HCT116 (cell line): ENCODE results near the gene AKT1. TPM values are rescaled to one million over a fixed set of nuclear protein-coding genes. Genes with fewer than 3 reads are reported as not detected.

Experiments used
- ATAC-seq: fragments of 200-7000 bp; cut with Tn5 transposase; 2 replicates; pipeline ENCODE4 v1.9.1; 2020; ENCODE audit warnings: mild to moderate bottlenecking, moderate library complexity
- BruUV-seq: library from RNA; stranded (reverse); fragments of 400-500 nt; replicated peaks from 2 replicates; lab custom pipeline; 2021; lab: Mats Ljungman, UMichigan
- CTCF ChIA-PET: fragments of 300-600 bp; sonication (Branson Sonifier 250); formaldehyde crosslinking; loops from one replicate; lab custom pipeline; 2021; ENCODE audit warnings: antibody characterized with exemption; lab: Charles Lee
- POLR2A ChIA-PET: fragments of 300-600, 350-600 bp; sonication (Branson Sonifier 250); formaldehyde crosslinking; loops from one replicate; lab custom pipeline; 2021; ENCODE audit warnings: antibody characterized with exemption; lab: Charles Lee
- RAD21 ChIA-PET, 2 experiments: fragments of 300-600 bp; sonication (Branson Sonifier 250); formaldehyde crosslinking; loops; one replicate each; lab custom pipeline; 2023; ENCODE audit warnings: low total read pairs in 2 of 2; ENCODE audit not compliant: uncharacterized antibody in 2 of 2, unreplicated experiment in 2 of 2, low non-redundant PET in 1 of 2; lab: Charles Lee
- DNase-seq: peaks from one replicate; pipeline ENCODE4 v3.0.0-alpha.2; 2010; ENCODE audit warnings: low read depth, low spot score
- H2AFZ ChIP-seq: fragments of 200-600 bp; shearing (Covaris generic), sonication (generic); 2 replicates; pipeline ENCODE4 v1.6.1; 2017; ENCODE audit warnings: low read depth, mixed run types, mixed read lengths, antibody characterized with exemption, low read length; ENCODE audit not compliant: poor library complexity, severe bottlenecking
- H3K27ac ChIP-seq: 2 replicates; pipeline ENCODE4 v1.5.1; 2012; ENCODE audit warnings: low read depth, low read length
- H3K27me3 ChIP-seq: fragments of 200-600 bp; sonication (generic); 2 replicates; pipeline ENCODE4 v1.6.1; 2016; ENCODE audit warnings: mixed run types, low read length, mixed read lengths; ENCODE audit not compliant: insufficient read depth
- H3K36me3 ChIP-seq, 2 experiments: fragments of 200-500 bp in 1 of 2; fragments of 200-600 bp in 1 of 2; sonication (Bioruptor generic) in 1 of 2; sonication (generic) in 1 of 2; 2 replicates each; pipeline versions ENCODE4 v1.5.1 to v1.6.1; 2014 to 2016; ENCODE audit warnings: low read length in 2 of 2, inconsistent platforms in 1 of 2, mixed read lengths in 1 of 2, mixed run types in 1 of 2; ENCODE audit not compliant: insufficient read depth in 2 of 2, control insufficient read depth in 1 of 2
- H3K4me1 ChIP-seq, 2 experiments: fragments of 200-600 bp in 1 of 2; sonication (generic) in 1 of 2; 2 replicates each; pipeline versions ENCODE4 v1.5.1 to v1.6.1; 2012 to 2017; ENCODE audit warnings: low read length in 2 of 2, inconsistent platforms in 1 of 2, mild to moderate bottlenecking in 1 of 2, mixed read lengths in 1 of 2, mixed run types in 1 of 2, moderate library complexity in 1 of 2; ENCODE audit not compliant: insufficient read depth in 2 of 2, control insufficient read depth in 1 of 2
- H3K4me2 ChIP-seq: fragments of 200-600 bp; sonication (generic); 2 replicates; pipeline ENCODE4 v1.6.1; 2017; ENCODE audit warnings: mixed run types, low read length, mixed read lengths
- H3K4me3 ChIP-seq, 2 experiments: fragments of 200-600 bp in 1 of 2; sonication (generic) in 1 of 2; replicated peaks in 1 of 2; 2 replicates each; pipeline ENCODE4 v1.5.1; 2011 to 2016; ENCODE audit warnings: low read length in 2 of 2, control low read depth in 1 of 2, low read depth in 1 of 2, mild to moderate bottlenecking in 1 of 2, mixed read lengths in 1 of 2, mixed run types in 1 of 2
- H3K79me2 ChIP-seq: fragments of 200-600 bp; sonication (generic); 2 replicates; pipeline ENCODE4 v1.6.1; 2017; ENCODE audit warnings: mild to moderate bottlenecking, mixed run types, low read length, moderate library complexity, mixed read lengths; ENCODE audit not compliant: insufficient read depth
- H3K9ac ChIP-seq: fragments of 200-600 bp; sonication (generic); 2 replicates; pipeline ENCODE4 v1.6.1; 2016; ENCODE audit warnings: low read length, mixed read lengths
- H3K9me2 ChIP-seq: fragments of 200-600 bp; sonication (generic), shearing (Covaris generic); 2 replicates; pipeline ENCODE4 v1.6.1; 2017; ENCODE audit warnings: mixed run types, mild to moderate bottlenecking, moderate library complexity; ENCODE audit not compliant: insufficient read depth
- H3K9me3 ChIP-seq, 2 experiments: fragments of 200-500 bp in 1 of 2; fragments of 200-600 bp in 1 of 2; sonication (Bioruptor generic) in 1 of 2; sonication (generic) in 1 of 2; 2 replicates each; pipeline ENCODE4 v1.6.1; 2014 to 2017; ENCODE audit warnings: low read length in 2 of 2, mixed read lengths in 2 of 2, inconsistent platforms in 1 of 2, low read depth in 1 of 2, mild to moderate bottlenecking in 1 of 2, mixed run types in 1 of 2, moderate library complexity in 1 of 2; ENCODE audit not compliant: control insufficient read depth in 1 of 2, insufficient read depth in 1 of 2
- H4K20me1 ChIP-seq: fragments of 200-600 bp; sonication (generic), shearing (Covaris generic); 2 replicates; pipeline ENCODE4 v1.6.1; 2017; ENCODE audit warnings: mixed run types, mild to moderate bottlenecking, moderate library complexity; ENCODE audit not compliant: insufficient read depth
- CEBPB ChIP-seq: IDR thresholded peaks from 2 replicates; pipeline ENCODE4 v1.6.1; 2012; ENCODE audit warnings: low read depth
- ELF1 ChIP-seq: IDR thresholded peaks from 2 replicates; pipeline ENCODE4 v1.6.1; 2012; ENCODE audit warnings: low read depth, borderline replicate concordance
- EZH2 ChIP-seq: fragments of 200-600 bp; sonication (generic); IDR thresholded peaks from 2 replicates; pipeline ENCODE4 v1.6.1; 2017; ENCODE audit warnings: antibody characterized with exemption, mixed run types
- SIN3A ChIP-seq: IDR thresholded peaks from 2 replicates; pipeline ENCODE4 v1.6.1; 2012; ENCODE audit warnings: low read depth
- SRF ChIP-seq: IDR thresholded peaks from 2 replicates; pipeline ENCODE4 v1.6.1; 2012; ENCODE audit warnings: low read depth
- ZNF274 ChIP-seq: fragments of 200-500 bp; sonication (Bioruptor generic); IDR thresholded peaks from 2 replicates; pipeline ENCODE4 v1.6.1; 2014; ENCODE audit warnings: mild to moderate bottlenecking, low read depth, low read length, inconsistent platforms
- intact Hi-C: fragments of 100-400 bp; cut with micrococcal nuclease; formaldehyde crosslinking; loops from 2 replicates; pipeline ENCODE4 v1.10.0; 2022
- total RNA-seq: library from RNA; stranded (reverse); gene quantifications from one replicate; pipeline ENCODE4 v1.2.1, GENCODE V29; 2021; ENCODE audit not compliant: unreplicated experiment

AKT1 gene
- total RNA-seq, 1 experiment from 2014 or later: 152 TPM

GRCh38 chr14:104766256-104766862 is 29.2 kb downstream of the AKT1 start:
- H3K36me3 ChIP-seq: peaks cover 0 to 11% of the 10 kb centered on the region in 2 experiments; a peak in 3 of 4 replicates
- no peaks in the 10 kb centered on the region for H3K79me2 ChIP-seq
- peaks cover 3 to 9% of the 10 kb centered on the region in 2 experiments; a peak in 3 of 4 replicates for H3K4me1 ChIP-seq
- H3K9me3 ChIP-seq: peaks cover 0 to 4% of the 10 kb centered on the region in 2 experiments; a peak in 2 of 4 replicates
- DNase-seq (no peak), ATAC-seq (no peak)
- no peak overlapping the region for H3K4me3 ChIP-seq
- H4K20me1 ChIP-seq: no peaks in the 10 kb centered on the region
- POLR2A ChIA-PET: interaction anchor here (1.1 kb wide), 1 partner anchor 13 kb away, joined by 3 read pairs; the partner anchor contains the start of gene SIVA1
- H3K4me2 ChIP-seq: no peak overlapping the region
- no peaks in the 10 kb centered on the region for H3K27me3 ChIP-seq
- H3K27ac ChIP-seq: no peak overlapping the region
- RAD21 ChIA-PET: interaction anchor here in 1 of 2 experiments (0.6 kb wide), 1 partner anchor 61 kb away, joined by 4 read pairs; no protein-coding TSS in a partner anchor
- H2AFZ ChIP-seq: no peak overlapping the region
- H3K9me2 ChIP-seq: no peaks in the 10 kb centered on the region
- intact Hi-C loops: no loop called here
- no TSS peak for BruUV-seq
- CTCF ChIA-PET: interaction anchor here (0.8 to 1.6 kb wide), 2 partner anchors 13 to 60 kb away, joined by 3 to 6 read pairs; partner anchors contain the start of gene SIVA1
- no peak overlapping the region for H3K9ac ChIP-seq
- no peak for TF ChIP-seq CEBPB
- TF ChIP-seq SIN3A: no peak
- no peak for TF ChIP-seq EZH2
- no peak for TF ChIP-seq ZNF274
- TF ChIP-seq ELF1: no peak

GRCh38 chr14:104765517-104765916 is 30.0 kb downstream of the AKT1 start:
- DNase-seq: no peak
- peaks cover 0 to 2% of the 10 kb centered on the region in 2 experiments; a peak in 1 of 4 replicates for H3K36me3 ChIP-seq
- intact Hi-C loops: no loop called here
- no peak overlapping the region for H3K4me3 ChIP-seq
- no TSS peak for BruUV-seq
- ChIA-PET CTCF (interaction anchor here (1.6 kb wide), 1 partner anchor 13 kb away, joined by 6 read pairs; the partner anchor contains the start of gene SIVA1), RAD21 (interaction anchor here in 1 of 2 experiments (0.6 kb wide), 1 partner anchor 62 kb away, joined by 4 read pairs; no protein-coding TSS in a partner anchor), POLR2A (interaction anchor here (0.7 to 1.1 kb wide), 3 partner anchors 12 to 16 kb away, joined by 3 read pairs; partner anchors contain the start of gene SIVA1)
- H3K4me1 ChIP-seq: peaks cover 3 to 9% of the 10 kb centered on the region in 2 experiments; a peak in 3 of 4 replicates
- no peaks in the 10 kb centered on the region for H3K9me3 ChIP-seq
- no peak overlapping the region for H3K9ac ChIP-seq
- H3K9me2 ChIP-seq: no peaks in the 10 kb centered on the region
- no peak overlapping the region for H2AFZ ChIP-seq
- no peak overlapping the region for H3K4me2 ChIP-seq
- no peak overlapping the region for H3K27ac ChIP-seq
- H4K20me1 ChIP-seq: no peaks in the 10 kb centered on the region
- ATAC-seq: no peak
- no peaks in the 10 kb centered on the region for H3K79me2 ChIP-seq
- TF ChIP-seq SRF: no peak
- H3K27me3 ChIP-seq: no peaks in the 10 kb centered on the region
